Activated naive CD8-positive, alpha-beta T cell treated with anti-CD3 and anti-CD28 coated beads, Interleukin-2, amount 50 U/mL, for 16 hours (primary cell): ENCODE measurements around the gene ZNF530.

Source experiments
- DNase-seq: peaks from one replicate; pipeline ENCODE4 v3.0.0-alpha.2; 2020; ENCODE audit warnings: low read depth, low spot score

Gene ZNF530

GRCh38 chr19:57613941-57614743, 14.5 kb downstream of the ZNF530 start, which contains the start of gene ZNF134:
TSS of gene ZNF134 (plus strand) at chr19:57614242. CDS start at chr19:57619469, 5,227 bp downstream.
- DNase-seq, result peak; percentile 84

GRCh38 chr19:57615346-57615745, 15.7 kb downstream of the ZNF530 start:
- DNase-seq, result no peak

GRCh38 chr19:57620673-57621348, 21.1 kb downstream of the ZNF530 start:
- DNase-seq, result no peak

GRCh38 chr19:57623091-57623490, 23.4 kb downstream of the ZNF530 start:
- no peak for DNase-seq

GRCh38 chr19:57632987-57633831, 33.5 kb downstream of the ZNF530 start, which contains the start of gene ZNF211:
TSS of gene ZNF211 (plus strand) at chr19:57633168. CDS start at chr19:57633347, 179 bp downstream.
- peak; percentile 68 for DNase-seq

GRCh38 chr19:57633832-57634131, 34.1 kb downstream of the ZNF530 start:
- no peak for DNase-seq

- no peak for DNase-seq
Measured at GRCh38 chr19:57637379-57637778, 37.7 kb downstream of the ZNF530 start.

GRCh38 chr19:57641715-57642234, 42.1 kb downstream of the ZNF530 start:
- no peak for DNase-seq

GRCh38 chr19:57642396-57643046, 42.8 kb downstream of the ZNF530 start:
- no peak for DNase-seq

- DNase-seq, result no peak
Measured at GRCh38 chr19:57643734-57644133, 44.0 kb downstream of the ZNF530 start.

- no peak for DNase-seq
Measured at GRCh38 chr19:57648331-57649003, 48.8 kb downstream of the ZNF530 start.

- no peak for DNase-seq
Measured at GRCh38 chr19:57651654-57651996, 51.9 kb downstream of the ZNF530 start.

- DNase-seq, result no peak
Measured at GRCh38 chr19:57653689-57654088, 54.0 kb downstream of the ZNF530 start.

GRCh38 chr19:57655443-57655842, 55.8 kb downstream of the ZNF530 start:
- no peak for DNase-seq

- DNase-seq, result no peak
Measured at GRCh38 chr19:57656346-57656745, 56.7 kb downstream of the ZNF530 start.
